Small intestine (tissue), 7 donors: ENCODE data around the gene ANKRD44. TPM values are rescaled to one million over a fixed set of nuclear protein-coding genes. Genes with fewer than 3 reads are reported as not detected.
"Not testable (repeated sequence)": the region's sequence is repeated elsewhere in the genome, so short reads cannot be mapped to it uniquely, and the experiment has no call there.

Experiments used
- DNase-seq, 2 donors: peaks; one replicate each; pipeline versions ENCODE4 v3.0.0 to v3.0.0-alpha.2; 2013
- FAIRE-seq: peaks from 2 replicates; lab custom pipeline; 2012; peaks lifted over from hg19 to GRCh38; lab: Jason Lieb, UNC
- H3K27ac ChIP-seq, 3 donors: one replicate each; pipeline ENCODE4 v1.5.1; 2013; ENCODE audit warnings: low read length in 2 of 3, mild to moderate bottlenecking in 2 of 3, control low read depth in 1 of 3, inconsistent platforms in 1 of 3, low read depth in 1 of 3, moderate library complexity in 1 of 3
- H3K27me3 ChIP-seq, 3 donors: one replicate each; pipeline ENCODE4 v1.6.1; 2013; ENCODE audit warnings: low read length in 3 of 3, inconsistent platforms in 1 of 3; ENCODE audit not compliant: control insufficient read depth in 3 of 3, insufficient read depth in 3 of 3
- H3K36me3 ChIP-seq, 3 donors: one replicate each; pipeline ENCODE4 v1.6.1; 2013; ENCODE audit warnings: low read length in 3 of 3, inconsistent platforms in 1 of 3, low read depth in 1 of 3, mild to moderate bottlenecking in 1 of 3, moderate library complexity in 1 of 3; ENCODE audit not compliant: control insufficient read depth in 3 of 3, insufficient read depth in 2 of 3
- H3K4me1 ChIP-seq, 3 donors: one replicate each; pipeline ENCODE4 v1.6.1; 2013; ENCODE audit warnings: low read length in 2 of 3, inconsistent platforms in 1 of 3, low read depth in 1 of 3, mild to moderate bottlenecking in 1 of 3, moderate library complexity in 1 of 3; ENCODE audit not compliant: control insufficient read depth in 3 of 3, insufficient read depth in 2 of 3
- H3K4me3 ChIP-seq, 3 donors: one replicate each; pipeline ENCODE4 v1.5.1; 2013; ENCODE audit warnings: low read length in 3 of 3, control low read depth in 1 of 3, inconsistent platforms in 1 of 3, low read depth in 1 of 3, mild to moderate bottlenecking in 1 of 3, moderate library complexity in 1 of 3
- H3K9me3 ChIP-seq, 2 donors: one replicate each; pipeline ENCODE4 v1.6.1; 2013; ENCODE audit warnings: low read depth in 1 of 2, low read length in 1 of 2; ENCODE audit not compliant: control insufficient read depth in 2 of 2, insufficient read depth in 1 of 2
- WGBS, 3 donors: extraction: QIAGEN DNeasy Blood & Tissue Kit; methylation state at CpG; one replicate each; pipeline ENCODE4 v1.1.7; 2013; 5-methylcytosine and 5-hydroxymethylcytosine counted together
- polyA plus RNA-seq, 4 donors: library from polyadenylated mRNA; stranded (reverse) in 3 of 4; unstranded in 1 of 4; fragments of 200-250 nt in 3 of 4; fragments of 120-200 nt in 1 of 4; gene quantifications; one replicate each; pipeline versions ENCODE4 v1.2.1 to v1.2.3, GENCODE V29; 2013
- donor health status: healthy with polysubstance abuse.
- donor health status: control.
- donor health status: control.
- donor health status: Bipolar disorder and iron deficiency.
- donor health status: healthy.

The ANKRD44 gene
- polyA plus RNA-seq, 4 donors: 0.89 to 5.2 (median 1.7) TPM

- Histone ChIP-seq H3K36me3 (peaks cover 0 to 2% (median 0%) of the 10 kb centered on the region in 3 donors), H3K9me3 (no peaks in the 10 kb centered on the region), H3K27me3 (peaks cover 0 to 8% (median 0%) of the 10 kb centered on the region in 3 donors), H3K4me1 (no peaks in the 10 kb centered on the region), H3K27ac (no peak overlapping the region), H3K4me3 (no peak overlapping the region)
- peak; percentile 53 to 56 for DNase-seq
- FAIRE-seq: peak; percentile 19
- 28 to 44% (median 38%) methylated on average over 5 of the region's 5 CpGs for WGBS, 3 donors
Measured at GRCh38 chr2:197011801-197012641, 298.6 kb downstream of the ANKRD44 start.

- no peaks in the 10 kb centered on the region for H3K9me3 ChIP-seq
- H3K4me1 ChIP-seq: no peaks in the 10 kb centered on the region
- FAIRE-seq (no peak), DNase-seq (no peak)
- no peak overlapping the region for H3K4me3 ChIP-seq
- H3K27ac ChIP-seq: no peak overlapping the region
- H3K36me3 ChIP-seq: peaks cover 0 to 2% (median 0%) of the 10 kb centered on the region in 3 donors
- 83 to 94% (median 83%) methylated on average over 2 of the region's 2 CpGs for WGBS, 3 donors
- peaks cover 0 to 16% (median 0%) of the 10 kb centered on the region in 3 donors for H3K27me3 ChIP-seq
Measured at GRCh38 chr2:197011021-197011417, 299.6 kb downstream of the ANKRD44 start.

- H3K36me3 ChIP-seq: peaks cover 0 to 2% (median 0%) of the 10 kb centered on the region in 3 donors
- FAIRE-seq (no peak), DNase-seq (no peak)
- H3K4me1 ChIP-seq: no peaks in the 10 kb centered on the region
- no peak overlapping the region for H3K27ac ChIP-seq
- no peaks in the 10 kb centered on the region for H3K9me3 ChIP-seq
- H3K4me3 ChIP-seq: no peak overlapping the region
- peaks cover 0 to 16% (median 0%) of the 10 kb centered on the region in 3 donors for H3K27me3 ChIP-seq
- 89 to 95% (median 95%) methylated on average over 21 to 23 of the region's 23 CpGs for WGBS, 3 donors
Measured at GRCh38 chr2:197010200-197011020, 300.2 kb downstream of the ANKRD44 start.

GRCh38 chr2:197008741-197009341, 301.7 kb downstream of the ANKRD44 start:
- not testable (repeated sequence) for H3K36me3 ChIP-seq, H3K9me3 ChIP-seq, FAIRE-seq, H3K4me3 ChIP-seq, DNase-seq, H3K4me1 ChIP-seq, H3K27ac ChIP-seq
- peaks cover 0 to 16% (median 0%) of the 10 kb centered on the region in 3 donors for H3K27me3 ChIP-seq
- WGBS, 3 donors: 96 to 97% (median 96%) methylated on average over 13 of the region's 13 CpGs

GRCh38 chr2:197007716-197008628, 302.6 kb downstream of the ANKRD44 start:
- no peaks in the 10 kb centered on the region for H3K36me3 ChIP-seq
- WGBS, 3 donors: 71 to 86% (median 76%) methylated on average over 4 of the region's 4 CpGs
- FAIRE-seq: no peak

GRCh38 chr2:197001921-197002320, 308.7 kb downstream of the ANKRD44 start:
- WGBS, 3 donors: 87 to 98% (median 97%) methylated on average over 1 of the region's 1 CpG
- no peak for FAIRE-seq
- no peak for DNase-seq
- Histone ChIP-seq H3K27me3 (peaks cover 0 to 22% (median 0%) of the 10 kb centered on the region in 3 donors), H3K4me1 (no peaks in the 10 kb centered on the region), H3K4me3 (no peak overlapping the region), H3K36me3 (no peaks in the 10 kb centered on the region), H3K27ac (no peak overlapping the region), H3K9me3 (no peaks in the 10 kb centered on the region)

More at GRCh38 chr2:197007716-197008628, 302.6 kb downstream of the ANKRD44 start:
- H3K9me3 ChIP-seq: no peaks in the 10 kb centered on the region
- no peak overlapping the region for H3K4me3 ChIP-seq
- no peak overlapping the region for H3K27ac ChIP-seq
- no peaks in the 10 kb centered on the region for H3K4me1 ChIP-seq
- peaks cover 0 to 24% (median 0%) of the 10 kb centered on the region in 3 donors for H3K27me3 ChIP-seq
- DNase-seq: no peak

- Histone ChIP-seq H3K36me3 (peaks cover 0 to under 1% (median 0%) of the 10 kb centered on the region in 3 donors), H3K9me3 (no peaks in the 10 kb centered on the region), H3K27me3 (no peaks in the 10 kb centered on the region), H3K4me1 (no peaks in the 10 kb centered on the region), H3K27ac (no peak overlapping the region), H3K4me3 (no peak overlapping the region)
- FAIRE-seq (no peak), DNase-seq (no peak)
- WGBS, 3 donors: 84 to 93% (median 88%) methylated on average over 3 of the region's 3 CpGs
Measured at GRCh38 chr2:196995757-196996314, 314.7 kb downstream of the ANKRD44 start.
